GOT3 (cell line): Measurements from ENCODE around the gene ZYX.
"Not testable (repeated sequence)": the region's sequence is repeated elsewhere in the genome, so short reads cannot be mapped to it uniquely, and the experiment has no call there.

Experiments used
- DNase-seq: peaks from one replicate; lab custom pipeline; 2025; ENCODE audit warnings: mixed read lengths; lab: John Stamatoyannopoulos, UW

ZYX gene

GRCh38 chr7:143385891-143386781 lies 5.0 kb downstream of the ZYX start:
- no peak for DNase-seq

GRCh38 chr7:143387156-143387975 lies 6.2 kb downstream of the ZYX start:
- no peak for DNase-seq

- no peak for DNase-seq
Measured at GRCh38 chr7:143388051-143388450, 6.9 kb downstream of the ZYX start.

GRCh38 chr7:143388491-143389101 lies 7.5 kb downstream of the ZYX start:
- DNase-seq, result no peak

GRCh38 chr7:143389316-143390103 lies 8.4 kb downstream of the ZYX start:
- no peak for DNase-seq

GRCh38 chr7:143390104-143390772 lies 9.1 kb downstream of the ZYX start:
- DNase-seq, result no peak

GRCh38 chr7:143390773-143391317 lies 9.7 kb downstream of the ZYX start:
- no peak for DNase-seq

- DNase-seq, result peak; percentile 41
Measured at GRCh38 chr7:143391462-143392404, 10.6 kb downstream of the ZYX start.

- DNase-seq, result not testable (repeated sequence)
Measured at GRCh38 chr7:143392427-143392826, 11.3 kb downstream of the ZYX start.

- no peak for DNase-seq
Measured at GRCh38 chr7:143392875-143393266, 11.7 kb downstream of the ZYX start.

- no peak for DNase-seq
Measured at GRCh38 chr7:143393267-143394041, 12.3 kb downstream of the ZYX start.

- no peak for DNase-seq
Measured at GRCh38 chr7:143394068-143394467, 12.9 kb downstream of the ZYX start.

GRCh38 chr7:143394777-143395176 lies 13.6 kb downstream of the ZYX start:
- DNase-seq, result no peak

GRCh38 chr7:143395187-143396149 lies 14.3 kb downstream of the ZYX start:
- DNase-seq, result no peak

- no peak for DNase-seq
Measured at GRCh38 chr7:143396182-143396581, 15.0 kb downstream of the ZYX start.

GRCh38 chr7:143396625-143397556 lies 15.7 kb downstream of the ZYX start:
- DNase-seq, result no peak
